Stimulated activated CD4-positive, alpha-beta T cell treated with anti-CD3 and anti-CD28 coated beads, Interleukin-4, amount 100 ng/mL, for 1 hour (primary cell): ENCODE results near the gene GLRX.

ENCODE experiments used
- DNase-seq: peaks from one replicate; pipeline ENCODE4 v3.0.0-alpha.2; 2020

Gene GLRX

GRCh38 chr5:95779611-95780010 is 42.9 kb downstream of the GLRX start:
- DNase-seq: no peak

- DNase-seq: no peak
These were observed 43.7 kb downstream of the GLRX start for GRCh38 chr5:95778713-95779436.

GRCh38 chr5:95777441-95777840 is 45.1 kb downstream of the GLRX start:
- DNase-seq: no peak

GRCh38 chr5:95773335-95774059 is 49.0 kb downstream of the GLRX start:
- DNase-seq: no peak

GRCh38 chr5:95771892-95772291 is 50.6 kb downstream of the GLRX start:
- no peak for DNase-seq

GRCh38 chr5:95770830-95771708 is 51.5 kb downstream of the GLRX start:
- no peak for DNase-seq

- DNase-seq: no peak
These were observed 53.8 kb downstream of the GLRX start for GRCh38 chr5:95768731-95769130.

- no peak for DNase-seq
These were observed 58.6 kb downstream of the GLRX start for GRCh38 chr5:95763941-95764340.
